Sigmoid colon (tissue), 4 donors: ENCODE measurements around the gene POU3F1.

Experiments
- POLR2AphosphoS5 ChIP-seq, 4 donors: sonication (generic); formaldehyde crosslinking; IDR thresholded peaks; one replicate each; pipeline ENCODE4 v1.6.1; 2017; ENCODE audit warnings: antibody characterized with exemption in 4 of 4
- TF ChIP-seq, protein P1 (sequence below), 4 experiments: fragments of 450-650 bp in 3 of 4; fragments of 200-600 bp in 1 of 4; IDR thresholded peaks; one replicate each; pipeline ENCODE4 v1.5.1; 2016 to 2019; ENCODE audit warnings: antibody characterized with exemption in 4 of 4, mild to moderate bottlenecking in 3 of 4, moderate library complexity in 2 of 4

DNA sequence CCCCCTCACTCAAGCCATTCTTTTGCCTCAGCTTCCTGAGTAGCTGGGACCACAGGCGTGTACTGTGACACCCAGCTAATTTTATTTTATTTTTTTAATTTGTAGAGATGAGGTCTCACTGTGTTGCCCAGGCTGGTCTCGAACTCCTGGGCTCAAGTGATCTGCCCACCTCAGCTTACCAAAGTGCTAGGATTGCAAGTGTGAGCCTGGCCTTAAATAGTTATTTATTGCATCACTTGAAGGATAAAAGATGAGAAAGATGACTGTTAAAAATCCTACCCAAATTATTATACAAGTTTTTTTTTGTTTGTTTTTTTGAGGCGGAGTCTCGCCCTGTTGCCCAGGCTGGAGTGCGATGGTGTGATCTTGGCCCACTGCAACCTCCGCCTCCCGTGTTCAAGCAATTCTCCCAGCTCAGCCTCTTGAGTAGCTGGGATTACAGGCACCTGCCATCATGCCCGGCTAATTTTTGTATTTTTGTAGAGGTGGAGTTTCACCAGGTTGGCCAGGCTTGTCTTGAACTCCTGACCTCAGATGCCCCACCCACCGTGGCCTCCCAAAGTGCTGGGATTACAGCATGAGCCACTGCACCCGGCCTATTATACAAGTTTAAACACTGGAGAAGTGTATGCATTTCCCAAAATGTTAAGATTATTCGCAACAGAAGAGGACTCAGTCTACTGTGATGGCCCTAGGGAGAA lies 31.7 kb downstream of the POU3F1 start:
- TF ChIP-seq, protein P1, sequence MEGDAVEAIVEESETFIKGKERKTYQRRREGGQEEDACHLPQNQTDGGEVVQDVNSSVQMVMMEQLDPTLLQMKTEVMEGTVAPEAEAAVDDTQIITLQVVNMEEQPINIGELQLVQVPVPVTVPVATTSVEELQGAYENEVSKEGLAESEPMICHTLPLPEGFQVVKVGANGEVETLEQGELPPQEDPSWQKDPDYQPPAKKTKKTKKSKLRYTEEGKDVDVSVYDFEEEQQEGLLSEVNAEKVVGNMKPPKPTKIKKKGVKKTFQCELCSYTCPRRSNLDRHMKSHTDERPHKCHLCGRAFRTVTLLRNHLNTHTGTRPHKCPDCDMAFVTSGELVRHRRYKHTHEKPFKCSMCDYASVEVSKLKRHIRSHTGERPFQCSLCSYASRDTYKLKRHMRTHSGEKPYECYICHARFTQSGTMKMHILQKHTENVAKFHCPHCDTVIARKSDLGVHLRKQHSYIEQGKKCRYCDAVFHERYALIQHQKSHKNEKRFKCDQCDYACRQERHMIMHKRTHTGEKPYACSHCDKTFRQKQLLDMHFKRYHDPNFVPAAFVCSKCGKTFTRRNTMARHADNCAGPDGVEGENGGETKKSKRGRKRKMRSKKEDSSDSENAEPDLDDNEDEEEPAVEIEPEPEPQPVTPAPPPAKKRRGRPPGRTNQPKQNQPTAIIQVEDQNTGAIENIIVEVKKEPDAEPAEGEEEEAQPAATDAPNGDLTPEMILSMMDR (IDR thresholded peaks at IDR 0.05) = no peak
- TF ChIP-seq POLR2AphosphoS5 (IDR thresholded peaks at IDR 0.05) = no peak
